HG03469 (cell line): ENCODE data around the gene TNFAIP8.

Experiments used
- ATAC-seq: cut with Tn5 transposase; IDR thresholded peaks from one replicate; pipeline ENCODE4 v1.9.1; 2021; ENCODE audit warnings: mild to moderate bottlenecking, moderate library complexity, moderate number of reproducible peaks; ENCODE audit not compliant: unreplicated experiment

The TNFAIP8 gene

GRCh38 chr5:119345861-119346260, 10.0 kb upstream of the TNFAIP8 start:
- no peak for ATAC-seq

DNA sequence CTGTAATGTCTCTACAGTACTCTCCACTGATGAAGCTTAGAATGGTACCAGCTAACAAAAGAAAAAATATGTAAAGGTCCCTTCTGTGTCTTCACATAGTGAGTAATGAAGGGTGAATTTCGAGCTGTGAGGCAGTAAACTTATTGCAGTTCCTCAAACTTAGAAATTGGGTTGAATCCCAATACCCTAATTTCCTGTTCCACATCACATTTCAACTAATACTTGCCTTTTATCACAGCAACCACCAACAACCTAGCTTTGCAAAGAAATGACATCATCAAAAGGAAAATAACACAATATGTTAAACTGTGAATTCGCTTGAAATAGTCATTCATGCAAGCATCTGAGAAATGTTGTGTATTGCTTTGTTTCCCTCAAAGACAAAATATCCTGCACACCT, 9.4 kb upstream of the TNFAIP8 start:
- ATAC-seq = no peak

DNA sequence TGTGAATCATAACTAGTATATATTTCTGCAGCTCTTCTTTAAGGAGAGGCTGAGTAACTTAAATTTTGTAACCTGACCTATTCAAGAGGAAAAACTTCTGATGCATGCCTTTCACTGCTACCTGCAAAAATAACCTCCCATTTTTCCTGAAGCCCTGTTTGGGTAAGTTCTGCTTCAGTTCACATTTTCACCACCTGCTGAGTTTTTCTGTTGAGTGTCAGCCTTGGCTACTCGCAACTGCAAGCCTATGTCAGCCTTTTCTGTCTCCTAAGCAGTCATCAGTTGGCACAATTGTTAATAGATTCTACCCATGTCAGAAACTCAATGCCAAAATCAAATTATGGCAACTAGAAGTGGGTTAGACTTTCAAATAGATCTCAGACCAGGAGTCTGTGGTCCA, 8.2 kb upstream of the TNFAIP8 start:
- no peak for ATAC-seq

DNA sequence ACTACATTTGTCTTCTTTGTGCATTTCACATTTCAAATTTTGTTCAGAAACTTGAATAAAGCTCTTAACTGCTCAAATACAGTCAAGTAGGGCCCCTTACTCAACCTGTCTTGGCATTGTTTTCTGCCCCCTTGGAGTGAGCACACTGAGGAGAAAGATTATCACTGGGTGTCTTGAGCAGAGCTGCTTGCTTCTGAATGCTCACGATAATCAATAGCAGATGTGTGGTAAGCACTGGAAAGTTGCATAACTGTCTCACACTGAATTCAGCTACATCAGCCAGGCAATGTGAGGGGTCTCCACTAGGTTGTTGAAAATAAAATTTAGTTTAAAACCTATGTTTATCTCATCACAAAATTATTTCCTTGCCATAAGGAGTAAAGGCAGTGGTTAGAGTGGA, 7.8 kb upstream of the TNFAIP8 start:
- ATAC-seq = no peak

- ATAC-seq = no peak
Observed at GRCh38 chr5:119353213-119353612, 2.6 kb upstream of the TNFAIP8 start.

GRCh38 chr5:119353686-119354366, 2.0 kb upstream of the TNFAIP8 start:
- peak; percentile 63 for ATAC-seq

DNA sequence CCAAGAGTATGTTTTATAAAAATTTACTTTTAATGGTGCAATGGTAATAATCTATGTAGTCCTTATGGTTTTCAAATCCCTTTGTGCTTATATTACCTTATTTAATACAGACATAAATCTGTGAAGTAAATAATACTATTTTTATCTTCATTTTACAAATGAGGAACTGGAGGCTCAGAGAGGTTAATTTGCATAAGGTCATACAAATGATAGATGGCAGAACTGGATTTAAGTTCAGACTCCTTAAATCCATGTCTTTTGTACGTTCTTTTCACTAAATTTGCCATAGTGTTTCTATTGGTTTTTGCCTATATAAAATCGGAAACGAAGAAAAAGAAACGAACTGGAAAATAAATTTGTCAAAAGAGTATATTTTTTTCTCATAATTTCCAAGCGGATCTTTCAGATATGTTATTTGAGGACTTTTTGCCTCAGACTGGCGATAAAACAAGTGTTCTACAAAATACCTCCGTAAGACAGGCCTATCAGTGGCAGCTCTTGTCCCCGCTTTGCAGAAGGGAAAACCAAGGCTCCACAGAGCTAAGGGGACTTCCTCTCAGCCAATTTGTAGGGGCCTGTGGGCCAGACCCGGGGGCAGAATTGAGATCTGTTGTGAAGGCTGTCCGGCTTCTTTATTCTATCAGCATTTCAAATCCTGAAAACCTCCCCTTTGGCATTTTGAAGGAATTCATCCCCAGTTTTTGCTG, 1.1 kb upstream of the TNFAIP8 start:
- ATAC-seq = no peak

- no peak for ATAC-seq
Observed at GRCh38 chr5:119355244-119355638, 578 bp upstream of the TNFAIP8 start.

DNA sequence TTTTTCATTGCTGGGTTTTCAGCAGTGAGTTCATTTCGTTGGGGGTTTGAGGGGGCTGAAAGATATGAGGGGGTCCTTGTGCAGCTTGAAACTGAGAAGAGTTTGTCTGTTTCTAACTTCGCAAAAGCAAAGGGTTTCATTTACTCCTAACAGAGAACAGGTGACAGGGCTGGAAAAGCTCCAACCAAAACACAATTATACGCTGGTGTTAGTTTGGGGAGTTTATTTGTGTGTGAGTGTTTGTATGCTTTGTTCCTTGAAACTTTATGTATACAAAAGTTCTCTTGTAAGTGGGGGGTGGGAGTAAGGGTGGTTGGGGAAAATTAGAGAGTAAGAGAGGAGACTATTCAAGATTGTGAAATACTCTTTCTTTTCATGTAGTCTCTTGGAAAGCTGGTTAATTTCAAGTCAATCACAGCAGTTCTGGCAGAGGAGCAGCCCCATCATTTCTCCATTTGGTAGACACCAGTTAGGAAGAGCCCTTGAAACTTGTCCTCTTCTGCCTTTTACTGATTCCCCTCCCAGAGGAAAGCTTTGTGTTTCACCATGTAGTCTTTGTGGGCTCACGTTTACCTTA, 881 bp downstream of the TNFAIP8 start:
- ATAC-seq = no peak

- ATAC-seq = no peak
Observed at GRCh38 chr5:119357270-119357669, 1.5 kb downstream of the TNFAIP8 start.

GRCh38 chr5:119357808-119358529, 2.1 kb downstream of the TNFAIP8 start:
- no peak for ATAC-seq

DNA sequence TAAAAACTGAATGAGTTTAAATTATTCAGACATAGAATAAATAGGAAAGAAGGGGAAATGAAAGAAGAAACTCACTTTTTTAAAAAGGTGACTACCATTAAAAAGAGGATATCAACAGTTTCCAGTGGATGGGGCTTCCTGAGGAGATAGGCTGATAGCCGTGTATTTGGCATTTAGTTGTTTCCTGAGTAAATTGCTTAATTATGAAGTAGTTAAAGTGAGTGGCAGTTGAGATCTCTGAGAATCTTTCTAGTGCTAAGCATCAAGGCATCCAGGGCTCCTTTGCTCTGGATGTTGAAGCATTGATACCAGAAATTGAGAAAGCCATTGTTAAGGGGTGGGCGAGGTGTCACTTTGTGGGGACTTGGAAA, 2.7 kb downstream of the TNFAIP8 start:
- ATAC-seq = no peak

GRCh38 chr5:119358901-119359603, 3.2 kb downstream of the TNFAIP8 start:
- no peak for ATAC-seq

DNA sequence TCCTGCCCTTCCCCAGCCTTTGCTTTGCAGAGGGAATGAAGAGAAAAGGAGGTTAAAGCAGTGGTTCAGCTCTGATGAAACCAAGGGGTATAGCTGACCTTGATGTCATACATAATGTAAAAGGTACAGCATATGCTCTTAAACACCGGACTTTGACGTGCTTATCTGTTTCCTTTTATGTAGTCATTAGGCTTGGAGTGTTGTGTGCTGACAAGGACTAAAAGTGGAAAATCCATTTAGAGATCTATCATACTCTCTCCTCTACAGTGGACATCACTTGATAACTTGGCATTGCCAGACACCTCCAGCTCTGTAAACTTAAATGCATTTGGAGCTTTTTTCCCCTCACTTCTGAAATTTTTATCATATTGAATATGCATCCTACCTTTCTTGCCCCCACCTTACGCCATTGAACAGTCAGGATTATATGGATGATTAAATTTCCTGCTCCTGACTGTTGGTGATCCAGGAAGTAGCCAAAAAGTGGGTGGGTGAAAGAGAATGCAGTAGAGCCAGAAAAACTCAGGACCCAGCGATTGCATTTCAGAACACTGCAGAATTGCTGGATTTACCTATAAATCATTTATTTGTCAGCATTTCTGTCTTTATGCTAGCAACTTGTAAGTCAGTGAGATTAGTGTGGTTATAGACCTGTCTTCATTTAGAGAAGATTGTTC, 4.1 kb downstream of the TNFAIP8 start:
- ATAC-seq = no peak

DNA sequence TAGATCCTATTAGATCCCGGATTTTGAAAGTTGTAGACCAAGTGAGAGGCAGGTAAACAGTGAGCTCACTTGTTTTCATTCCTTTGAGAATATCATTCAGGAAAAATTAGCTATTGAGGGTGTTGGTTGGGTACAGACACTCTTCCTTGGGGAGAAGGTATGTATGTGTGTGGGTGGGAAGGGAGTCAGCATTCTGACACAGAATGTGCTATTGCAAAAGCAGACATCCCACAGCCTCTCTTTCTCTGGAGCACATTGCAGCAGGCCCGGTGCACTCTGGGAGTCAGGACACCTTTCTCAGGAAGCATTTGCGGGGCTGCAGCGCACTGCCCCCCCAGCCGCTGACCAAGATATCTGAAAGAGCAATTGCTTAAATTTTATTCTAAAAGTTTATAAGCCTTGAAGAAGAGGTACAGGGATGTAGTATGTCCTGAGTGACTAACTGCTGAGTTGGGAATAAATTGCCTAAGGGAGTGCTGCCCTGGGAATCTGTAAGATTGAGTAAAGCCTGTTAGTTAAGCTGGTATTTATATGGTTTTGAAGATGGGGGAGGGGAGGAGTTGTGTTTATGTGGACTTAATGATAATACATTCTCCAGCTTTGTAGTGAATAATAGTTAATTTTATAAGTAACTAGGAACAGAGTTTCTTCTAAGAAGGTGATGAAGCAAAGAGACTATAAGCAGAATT, 5.2 kb downstream of the TNFAIP8 start:
- ATAC-seq = no peak

DNA sequence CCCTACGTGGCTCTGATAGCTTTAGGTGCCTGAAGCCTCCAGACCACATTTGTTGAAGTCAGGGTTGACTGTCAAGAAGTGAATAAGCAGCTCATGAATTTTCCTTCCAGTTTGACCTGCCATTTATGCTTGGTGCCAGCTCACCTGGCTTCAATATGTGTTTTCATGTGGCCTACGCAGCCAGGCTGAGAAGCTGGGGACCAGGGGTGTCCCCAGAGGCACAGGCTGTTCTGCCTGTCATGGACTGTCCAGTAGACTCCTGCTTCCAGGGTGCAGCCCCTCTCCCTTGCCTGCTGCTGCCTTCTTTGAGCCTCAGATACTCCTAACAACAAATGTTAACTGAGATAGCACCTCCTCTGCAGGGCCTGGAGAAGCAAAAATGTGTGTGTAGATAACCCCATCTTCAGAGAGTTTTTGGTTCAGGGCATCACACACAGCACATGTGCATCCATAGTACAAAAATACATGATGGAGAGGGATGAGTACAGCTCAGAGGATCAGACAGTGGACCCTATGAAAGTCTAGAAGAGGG, 5.8 kb downstream of the TNFAIP8 start:
- ATAC-seq = no peak

DNA sequence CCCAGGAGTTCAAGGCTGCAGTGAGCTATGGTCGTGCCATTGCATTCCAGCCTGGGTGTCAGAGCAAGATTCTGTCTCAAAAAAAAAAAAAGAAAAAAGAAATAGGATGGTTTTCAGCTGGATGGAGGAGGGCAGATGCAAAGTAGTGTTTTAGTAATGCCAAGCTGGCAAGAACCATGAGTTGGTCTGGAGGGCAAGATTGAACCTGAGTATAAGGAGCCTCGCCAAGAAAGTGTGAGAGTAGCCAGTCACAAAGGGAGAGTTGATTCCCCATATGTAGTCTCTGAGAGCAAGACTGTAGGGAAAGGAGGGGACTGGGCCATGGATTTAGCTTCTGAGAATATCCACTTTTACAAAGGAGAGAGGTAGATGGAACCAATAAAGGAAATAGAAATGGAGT, 6.9 kb downstream of the TNFAIP8 start:
- no peak for ATAC-seq

DNA sequence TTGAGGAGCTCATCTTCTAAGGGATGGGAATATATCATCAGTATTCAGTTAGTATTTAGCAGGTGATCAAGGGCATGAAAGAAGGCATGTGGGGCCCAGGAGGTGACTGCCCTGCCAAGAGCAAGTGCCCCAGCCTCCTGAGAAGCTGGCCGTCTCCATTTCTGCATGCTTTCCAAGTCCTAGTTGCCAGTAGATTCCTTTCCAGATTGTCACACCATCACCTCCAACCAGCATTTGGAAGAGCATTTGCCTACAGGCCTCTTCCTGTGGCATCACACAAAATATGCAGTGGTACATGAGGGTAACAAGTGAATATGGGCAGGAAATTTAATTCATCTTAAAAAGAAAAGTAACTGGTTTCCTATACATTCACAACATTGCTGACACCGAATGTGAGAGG, 7.5 kb downstream of the TNFAIP8 start:
- no peak for ATAC-seq

DNA sequence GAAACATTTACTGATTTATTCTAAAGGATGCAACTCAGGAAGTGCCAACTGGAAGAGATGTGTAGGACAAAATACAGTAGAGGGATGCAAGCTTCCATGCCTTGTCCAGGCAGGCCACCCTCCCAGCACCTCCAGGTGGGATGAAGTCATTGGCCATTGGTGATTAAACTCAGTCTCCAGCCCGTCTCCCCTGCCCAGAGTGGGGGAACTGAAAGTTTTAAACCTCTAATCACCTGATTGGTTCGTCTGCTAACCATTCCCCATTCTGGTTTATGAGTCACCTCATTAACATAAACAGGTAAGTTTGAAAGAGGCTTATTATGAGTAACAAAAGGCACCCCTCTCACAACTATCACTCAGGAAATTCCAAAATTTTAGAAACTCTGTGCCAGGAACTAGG, 8.1 kb downstream of the TNFAIP8 start:
- peak; percentile 24 for ATAC-seq
